H9 (cell line): Measurements from ENCODE around the gene ARPP19. TPM values are rescaled to one million over a fixed set of nuclear protein-coding genes. Genes with fewer than 3 reads are reported as not detected.

Source experiments
- DNase-seq: peaks from one replicate; pipeline ENCODE4 v3.0.0-alpha.2; 2017
- H2AFZ ChIP-seq: one replicate; pipeline ENCODE4 v1.6.1; 2013; ENCODE audit warnings: mild to moderate bottlenecking, low read length, control low read depth, moderate library complexity
- H2AK5ac ChIP-seq: 2 replicates; pipeline ENCODE4 v1.6.1; 2013; ENCODE audit warnings: low read length, control low read depth, mixed read lengths; ENCODE audit not compliant: insufficient read length
- H2BK120ac ChIP-seq: one replicate; pipeline ENCODE4 v1.6.1; 2013; ENCODE audit warnings: low read depth, mild to moderate bottlenecking, low read length, control low read depth, inconsistent platforms; ENCODE audit not compliant: poor library complexity, severe bottlenecking
- H2BK12ac ChIP-seq: 2 replicates; pipeline ENCODE4 v1.6.1; 2013; ENCODE audit warnings: low read length, control low read depth, mixed read lengths, low read depth; ENCODE audit not compliant: insufficient read length
- H2BK15ac ChIP-seq: 2 replicates; pipeline ENCODE4 v1.6.1; 2013; ENCODE audit warnings: low read depth, low read length, control low read depth
- H2BK20ac ChIP-seq: one replicate; pipeline ENCODE4 v1.6.1; 2013; ENCODE audit warnings: low read depth, mild to moderate bottlenecking, low read length, control low read depth, inconsistent platforms; ENCODE audit not compliant: poor library complexity, severe bottlenecking
- H2BK5ac ChIP-seq: 2 replicates; pipeline ENCODE4 v1.6.1; 2013; ENCODE audit warnings: low read length, control low read depth, mixed read lengths; ENCODE audit not compliant: insufficient read length
- H3K14ac ChIP-seq: 2 replicates; pipeline ENCODE4 v1.6.1; 2013; ENCODE audit warnings: low read length, control low read depth; ENCODE audit not compliant: insufficient read depth
- H3K18ac ChIP-seq: 2 replicates; pipeline ENCODE4 v1.6.1; 2013; ENCODE audit warnings: low read depth, mild to moderate bottlenecking, mixed read lengths, low read length, control low read depth; ENCODE audit not compliant: insufficient read length
- H3K23ac ChIP-seq: 2 replicates; pipeline ENCODE4 v1.6.1; 2013; ENCODE audit warnings: low read length, control low read depth, mixed read lengths, low read depth; ENCODE audit not compliant: insufficient read length
- H3K23me2 ChIP-seq: 2 replicates; pipeline ENCODE4 v1.6.1; 2013; ENCODE audit warnings: low read depth, mild to moderate bottlenecking, mixed read lengths, low read length, control low read depth; ENCODE audit not compliant: insufficient read length, poor library complexity, severe bottlenecking
- H3K27ac ChIP-seq: 2 replicates; pipeline ENCODE4 v1.5.1; 2013; ENCODE audit warnings: low read length, control low read depth, mixed read lengths, low read depth; ENCODE audit not compliant: insufficient read length
- H3K27me3 ChIP-seq: 2 replicates; pipeline ENCODE4 v1.6.1; 2013; ENCODE audit warnings: low read length, control low read depth, inconsistent platforms; ENCODE audit not compliant: insufficient read depth
- H3K4ac ChIP-seq: 2 replicates; pipeline ENCODE4 v1.6.1; 2013; ENCODE audit warnings: low read depth, mild to moderate bottlenecking, control low read depth, inconsistent platforms, low read length, moderate library complexity
- H3K4me1 ChIP-seq: 2 replicates; pipeline ENCODE4 v1.6.1; 2013; ENCODE audit warnings: low read length, control low read depth, inconsistent platforms; ENCODE audit not compliant: insufficient read depth
- H3K4me2 ChIP-seq: 2 replicates; pipeline ENCODE4 v1.6.1; 2013; ENCODE audit warnings: low read length, control low read depth, mixed read lengths; ENCODE audit not compliant: insufficient read length, insufficient read depth
- H3K56ac ChIP-seq: 2 replicates; pipeline ENCODE4 v1.6.1; 2013; ENCODE audit warnings: low read depth, mild to moderate bottlenecking, mixed read lengths, low read length, control low read depth; ENCODE audit not compliant: insufficient read length
- H3K79me1 ChIP-seq: 2 replicates; pipeline ENCODE4 v1.6.1; 2013; ENCODE audit warnings: low read depth, mild to moderate bottlenecking, moderate library complexity, low read length, control low read depth, inconsistent platforms; ENCODE audit not compliant: insufficient read depth, poor library complexity, severe bottlenecking
- H3K79me2 ChIP-seq: 2 replicates; pipeline ENCODE4 v1.6.1; 2013; ENCODE audit warnings: low read length, control low read depth, inconsistent platforms; ENCODE audit not compliant: insufficient read depth
- H3K9ac ChIP-seq: 2 replicates; pipeline ENCODE4 v1.6.1; 2013; ENCODE audit warnings: low read length, control low read depth, mixed read lengths; ENCODE audit not compliant: insufficient read length; ENCODE audit errors: extremely low read depth
- H3K9me3 ChIP-seq: one replicate; pipeline ENCODE4 v1.6.1; 2013; ENCODE audit warnings: low read depth, low read length, inconsistent platforms; ENCODE audit not compliant: control insufficient read depth
- H3T11ph ChIP-seq: one replicate; pipeline ENCODE4 v1.6.1; 2013; ENCODE audit warnings: mild to moderate bottlenecking, low read length, control low read depth, inconsistent platforms
- H4K20me1 ChIP-seq: one replicate; pipeline ENCODE4 v1.6.1; 2013; ENCODE audit not compliant: control insufficient read depth, insufficient read length, insufficient read depth
- H4K5ac ChIP-seq: 2 replicates; pipeline ENCODE4 v1.6.1; 2013; ENCODE audit warnings: low read depth, mild to moderate bottlenecking, mixed read lengths, low read length, control low read depth; ENCODE audit not compliant: insufficient read length
- H4K8ac ChIP-seq: replicated peaks from 2 replicates; pipeline ENCODE4 v1.6.1; 2013; ENCODE audit warnings: low read length, control low read depth, mixed read lengths, low read depth; ENCODE audit not compliant: insufficient read length
- H4K91ac ChIP-seq: 2 replicates; pipeline ENCODE4 v1.6.1; 2013; ENCODE audit warnings: low read depth, mild to moderate bottlenecking, moderate library complexity, mixed read lengths, low read length, control low read depth; ENCODE audit not compliant: insufficient read length
- H3K27ac Mint-ChIP-seq, 3 experiments: 2 replicates in 2 of 3; 3 replicates in 1 of 3; pipeline ENCODE4 v1.8.0; 2020 to 2021; ENCODE audit warnings: mixed read lengths in 3 of 3, mild to moderate bottlenecking in 1 of 3, moderate library complexity in 1 of 3
- H3K27me3 Mint-ChIP-seq: 2 replicates; pipeline ENCODE4 v1.8.0; 2021; ENCODE audit warnings: low read depth, mild to moderate bottlenecking, moderate library complexity, mixed read lengths
- H3K36me3 Mint-ChIP-seq, 3 experiments: 2 replicates in 2 of 3; 3 replicates in 1 of 3; pipeline ENCODE4 v1.8.0; 2020 to 2021; ENCODE audit warnings: low read depth in 3 of 3, mixed read lengths in 3 of 3; ENCODE audit not compliant: insufficient read depth in 1 of 3
- H3K4me1 Mint-ChIP-seq, 2 experiments: 2 replicates each; pipeline ENCODE4 v1.8.0; 2020; ENCODE audit warnings: mixed read lengths in 2 of 2
- H3K4me3 Mint-ChIP-seq, 2 experiments: 2 replicates in 1 of 2; 3 replicates in 1 of 2; pipeline ENCODE4 v1.8.0; 2020 to 2021; ENCODE audit warnings: mild to moderate bottlenecking in 2 of 2, mixed read lengths in 2 of 2, moderate library complexity in 1 of 2
- H3K9me3 Mint-ChIP-seq, 2 experiments: 2 replicates in 1 of 2; 3 replicates in 1 of 2; pipeline ENCODE4 v1.8.0; 2020; ENCODE audit warnings: mild to moderate bottlenecking in 2 of 2, mixed read lengths in 2 of 2, moderate library complexity in 1 of 2
- CTCF ChIP-seq: fragments of 200-600 bp; sonication (generic); conservative IDR thresholded peaks from 3 replicates; pipeline ENCODE4 v1.8.0; 2021; ENCODE audit warnings: antibody characterized with exemption, mild to moderate bottlenecking
- WGBS: extraction: QIAGEN DNeasy Blood & Tissue Kit; methylation state at CpG from one replicate; pipeline ENCODE4 v1.1.7; 2013; ENCODE audit warnings: missing lambda C conversion rate, low lambda C conversion rate, mixed read lengths; ENCODE audit not compliant: insufficient read length; ENCODE audit errors: extremely low coverage; 5-methylcytosine and 5-hydroxymethylcytosine counted together
- total RNA-seq: library from RNA; stranded (reverse); gene quantifications from 2 replicates; pipeline ENCODE4 v1.2.1, GENCODE V29; 2021

The ARPP19 gene
- total RNA-seq, 1 experiment from 2014 or later, result 247 TPM

DNA sequence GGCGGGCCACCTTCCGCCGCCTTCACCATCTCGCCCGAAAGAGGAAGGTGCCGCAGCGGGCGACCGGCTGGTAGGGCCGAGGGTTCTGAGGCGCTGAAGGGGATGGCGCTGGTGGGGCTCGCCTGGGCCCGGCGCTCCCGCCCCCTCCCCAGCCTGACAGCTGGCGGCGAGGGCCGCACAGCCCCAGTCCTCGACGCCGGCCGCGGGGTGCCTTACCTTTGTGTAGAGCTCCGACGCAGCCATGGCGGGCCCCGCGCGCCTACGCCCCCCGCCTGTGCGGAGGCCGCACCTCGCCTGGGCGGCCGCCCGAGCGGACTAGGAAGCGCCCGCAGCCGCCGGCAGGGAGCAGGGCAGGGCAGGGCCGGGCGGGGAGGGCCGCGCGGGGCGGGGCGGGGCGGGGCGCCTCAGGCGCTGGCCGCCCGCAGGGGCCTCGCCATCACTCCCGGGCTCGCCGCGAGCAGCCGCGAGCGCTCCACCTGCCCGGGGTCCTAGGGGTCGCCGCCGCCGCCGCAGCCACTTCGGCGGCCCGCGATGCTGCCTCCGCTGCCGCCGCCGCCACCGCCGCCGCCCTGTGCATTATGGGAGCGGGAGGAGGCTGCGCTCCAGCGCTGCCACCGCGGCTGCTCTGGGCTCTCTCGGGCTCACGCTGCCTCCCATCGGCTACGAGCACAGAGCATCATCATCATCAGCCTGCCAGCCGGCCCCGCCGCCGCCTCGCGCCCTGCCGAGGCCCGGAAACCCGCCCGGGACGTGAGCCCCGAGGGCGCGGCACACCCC, 40.1 kb downstream of the ARPP19 start, which contains the start of gene MYO5A:
MYO5A (minus strand) TSS at position 317 of the 777 bp plus-strand sequence; CDS start at position 243, 74 bp downstream.
- Histone ChIP-seq H3K18ac (peak within 1 kb of the TSS; percentile 21), H3K56ac (no peak within 1 kb of the TSS), H4K20me1 (no peaks in the 10 kb centered on the region), H2BK12ac (no peak within 1 kb of the TSS), H4K91ac (no peak within 1 kb of the TSS), H3K27me3 (peaks cover 7% of the 10 kb centered on the region; the same call in 1 of the 2 replicates), H3K23ac (no peak within 1 kb of the TSS), H3K4me2 (peak within 1 kb of the TSS; percentile 91), H3K23me2 (peaks cover 18% of the 10 kb centered on the region), H4K8ac (no peak within 1 kb of the TSS), H3T11ph (no peak within 1 kb of the TSS), H3K14ac (peak within 1 kb of the TSS; percentile 76), H3K27ac (no peak within 1 kb of the TSS), H3K9ac (peak within 1 kb of the TSS; percentile 21), H3K4me1 (no peaks in the 10 kb centered on the region), H2BK15ac (no peak within 1 kb of the TSS), H2AFZ (no peak within 1 kb of the TSS), H2BK120ac (no peak within 1 kb of the TSS), H3K4ac (no peak within 1 kb of the TSS), H3K79me2 (no peaks in the 10 kb centered on the region; the same call in 1 of the 2 replicates), H3K9me3 (no peaks in the 10 kb centered on the region), H2BK20ac (no peak within 1 kb of the TSS), H2BK5ac (no peak within 1 kb of the TSS), H3K79me1 (no peaks in the 10 kb centered on the region), H2AK5ac (no peak within 1 kb of the TSS), H4K5ac (no peak within 1 kb of the TSS)
- peaks cover 56% of the 10 kb centered on the region for H3K27me3 Mint-ChIP-seq
- H3K9me3 Mint-ChIP-seq, result no peaks in the 10 kb centered on the region; a peak in 1 of 5 replicates
- H3K27ac Mint-ChIP-seq, result peak within 1 kb of the TSS in 2 of 3 experiments; percentile 65 to 79; a peak in 3 of 7 replicates
- peak; percentile 75 for DNase-seq
- TF ChIP-seq CTCF, result no peak
- WGBS, result no CpG with 5 or more reads among the region's 103 CpGs
- H3K4me1 Mint-ChIP-seq, result peaks cover 17 to 21% of the 10 kb centered on the region in 2 experiments
- H3K4me3 Mint-ChIP-seq, result peak within 1 kb of the TSS; percentile 88 to 93
- H3K36me3 Mint-ChIP-seq, result no peaks in the 10 kb centered on the region
